H1 (cell line): Measurements from ENCODE around the gene MORC1.

ENCODE experiments used
- GABPA ChIP-seq: IDR thresholded peaks from 2 replicates; pipeline ENCODE4 v1.6.1; 2011; ENCODE audit warnings: mild to moderate bottlenecking, low read length, moderate library complexity, borderline replicate concordance; ENCODE audit not compliant: insufficient read depth
- TCF12 ChIP-seq: IDR thresholded peaks from 2 replicates; pipeline ENCODE4 v1.6.1; 2011; ENCODE audit warnings: low read depth, mild to moderate bottlenecking, low read length

GRCh38 chr3:108998436-108998835 lies 119.5 kb downstream of the MORC1 start:
- TF ChIP-seq GABPA (no peak), TCF12 (no peak)
